ENCODE measurements around the gene CCDC146. TPM values are rescaled to one million over a fixed set of nuclear protein-coding genes. Genes with fewer than 3 reads are reported as not detected.

CCDC146 gene
- total and polyA plus RNA-seq, 4 donors = 1.3 to 3.9 (median 3.1) TPM

DNA sequence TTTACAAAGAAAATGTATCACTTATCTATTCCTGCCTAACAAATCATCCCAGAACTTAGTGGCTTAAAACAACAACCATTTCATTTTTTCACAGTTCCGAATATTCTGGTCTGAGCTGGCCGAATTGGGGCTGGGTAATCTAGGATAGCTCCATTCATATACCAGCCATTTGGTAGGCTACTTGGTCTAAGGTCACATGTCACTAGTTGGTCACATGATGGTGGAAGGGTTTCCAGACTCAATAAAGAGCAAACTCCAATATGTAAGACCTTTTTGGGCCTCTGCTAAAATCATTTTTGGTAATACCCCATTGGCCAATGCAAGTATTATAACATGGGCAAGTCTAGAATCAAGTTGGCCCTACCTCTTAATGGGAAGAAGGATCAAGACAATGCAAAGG, 132.5 kb downstream of the CCDC146 start (continued):
- TF ChIP-seq, protein P1, sequence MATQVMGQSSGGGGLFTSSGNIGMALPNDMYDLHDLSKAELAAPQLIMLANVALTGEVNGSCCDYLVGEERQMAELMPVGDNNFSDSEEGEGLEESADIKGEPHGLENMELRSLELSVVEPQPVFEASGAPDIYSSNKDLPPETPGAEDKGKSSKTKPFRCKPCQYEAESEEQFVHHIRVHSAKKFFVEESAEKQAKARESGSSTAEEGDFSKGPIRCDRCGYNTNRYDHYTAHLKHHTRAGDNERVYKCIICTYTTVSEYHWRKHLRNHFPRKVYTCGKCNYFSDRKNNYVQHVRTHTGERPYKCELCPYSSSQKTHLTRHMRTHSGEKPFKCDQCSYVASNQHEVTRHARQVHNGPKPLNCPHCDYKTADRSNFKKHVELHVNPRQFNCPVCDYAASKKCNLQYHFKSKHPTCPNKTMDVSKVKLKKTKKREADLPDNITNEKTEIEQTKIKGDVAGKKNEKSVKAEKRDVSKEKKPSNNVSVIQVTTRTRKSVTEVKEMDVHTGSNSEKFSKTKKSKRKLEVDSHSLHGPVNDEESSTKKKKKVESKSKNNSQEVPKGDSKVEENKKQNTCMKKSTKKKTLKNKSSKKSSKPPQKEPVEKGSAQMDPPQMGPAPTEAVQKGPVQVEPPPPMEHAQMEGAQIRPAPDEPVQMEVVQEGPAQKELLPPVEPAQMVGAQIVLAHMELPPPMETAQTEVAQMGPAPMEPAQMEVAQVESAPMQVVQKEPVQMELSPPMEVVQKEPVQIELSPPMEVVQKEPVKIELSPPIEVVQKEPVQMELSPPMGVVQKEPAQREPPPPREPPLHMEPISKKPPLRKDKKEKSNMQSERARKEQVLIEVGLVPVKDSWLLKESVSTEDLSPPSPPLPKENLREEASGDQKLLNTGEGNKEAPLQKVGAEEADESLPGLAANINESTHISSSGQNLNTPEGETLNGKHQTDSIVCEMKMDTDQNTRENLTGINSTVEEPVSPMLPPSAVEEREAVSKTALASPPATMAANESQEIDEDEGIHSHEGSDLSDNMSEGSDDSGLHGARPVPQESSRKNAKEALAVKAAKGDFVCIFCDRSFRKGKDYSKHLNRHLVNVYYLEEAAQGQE (IDR thresholded peaks at IDR 0.05) = no peak
- no peak for TF ChIP-seq EGR1 (IDR thresholded peaks at IDR 0.05; ENCODE audit: low read depth in 2 of 2)
- no peak for TF ChIP-seq RAD21 (IDR thresholded peaks at IDR 0.05)

DNA sequence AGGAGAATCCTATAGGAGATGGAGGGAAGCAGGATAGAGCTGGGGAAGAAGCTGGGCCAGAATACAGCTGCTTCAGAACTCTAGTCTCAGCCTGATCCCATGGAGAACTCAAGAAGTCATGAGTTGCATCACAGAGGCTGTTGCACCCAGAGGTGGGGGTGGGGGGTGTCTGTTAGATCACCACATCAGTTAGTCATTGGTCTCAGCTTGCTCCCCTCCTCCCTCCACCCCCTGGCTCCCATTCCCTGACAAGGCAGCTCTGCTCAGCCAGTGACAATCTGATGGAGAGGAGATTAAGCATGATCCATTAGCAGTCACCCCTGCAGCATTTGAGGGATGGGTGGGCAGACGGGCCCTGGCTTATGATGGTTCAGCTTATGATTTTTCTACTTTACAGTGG, 135.6 kb downstream of the CCDC146 start:
- DNase-seq (ENCODE audit: low spot score) = no peak
- H3K9ac ChIP-seq (ENCODE audit: low read depth in 1 of 2, low read length in 2 of 2) = no peak overlapping the region
- H3K36me3 ChIP-seq (ENCODE audit: control insufficient read depth in 4 of 4, insufficient read depth in 3 of 4, low read depth in 1 of 4, low read length in 3 of 4) = no peaks in the 10 kb centered on the region
- H3K4me1 ChIP-seq (ENCODE audit: control insufficient read depth in 4 of 4, insufficient read depth in 4 of 4, low read length in 3 of 4) = no peaks in the 10 kb centered on the region
- TF ChIP-seq, protein P2, sequence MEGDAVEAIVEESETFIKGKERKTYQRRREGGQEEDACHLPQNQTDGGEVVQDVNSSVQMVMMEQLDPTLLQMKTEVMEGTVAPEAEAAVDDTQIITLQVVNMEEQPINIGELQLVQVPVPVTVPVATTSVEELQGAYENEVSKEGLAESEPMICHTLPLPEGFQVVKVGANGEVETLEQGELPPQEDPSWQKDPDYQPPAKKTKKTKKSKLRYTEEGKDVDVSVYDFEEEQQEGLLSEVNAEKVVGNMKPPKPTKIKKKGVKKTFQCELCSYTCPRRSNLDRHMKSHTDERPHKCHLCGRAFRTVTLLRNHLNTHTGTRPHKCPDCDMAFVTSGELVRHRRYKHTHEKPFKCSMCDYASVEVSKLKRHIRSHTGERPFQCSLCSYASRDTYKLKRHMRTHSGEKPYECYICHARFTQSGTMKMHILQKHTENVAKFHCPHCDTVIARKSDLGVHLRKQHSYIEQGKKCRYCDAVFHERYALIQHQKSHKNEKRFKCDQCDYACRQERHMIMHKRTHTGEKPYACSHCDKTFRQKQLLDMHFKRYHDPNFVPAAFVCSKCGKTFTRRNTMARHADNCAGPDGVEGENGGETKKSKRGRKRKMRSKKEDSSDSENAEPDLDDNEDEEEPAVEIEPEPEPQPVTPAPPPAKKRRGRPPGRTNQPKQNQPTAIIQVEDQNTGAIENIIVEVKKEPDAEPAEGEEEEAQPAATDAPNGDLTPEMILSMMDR (IDR thresholded peaks at IDR 0.05; ENCODE audit: low read depth, low read length, missing input control) = no peak
- TF ChIP-seq GABPA (IDR thresholded peaks at IDR 0.05 in 1 of 2, conservative IDR thresholded peaks at IDR 0.05 in 1 of 2) = no peak
- no peak for TF ChIP-seq YY1 (IDR thresholded peaks at IDR 0.05)
- TF ChIP-seq, protein P3, sequence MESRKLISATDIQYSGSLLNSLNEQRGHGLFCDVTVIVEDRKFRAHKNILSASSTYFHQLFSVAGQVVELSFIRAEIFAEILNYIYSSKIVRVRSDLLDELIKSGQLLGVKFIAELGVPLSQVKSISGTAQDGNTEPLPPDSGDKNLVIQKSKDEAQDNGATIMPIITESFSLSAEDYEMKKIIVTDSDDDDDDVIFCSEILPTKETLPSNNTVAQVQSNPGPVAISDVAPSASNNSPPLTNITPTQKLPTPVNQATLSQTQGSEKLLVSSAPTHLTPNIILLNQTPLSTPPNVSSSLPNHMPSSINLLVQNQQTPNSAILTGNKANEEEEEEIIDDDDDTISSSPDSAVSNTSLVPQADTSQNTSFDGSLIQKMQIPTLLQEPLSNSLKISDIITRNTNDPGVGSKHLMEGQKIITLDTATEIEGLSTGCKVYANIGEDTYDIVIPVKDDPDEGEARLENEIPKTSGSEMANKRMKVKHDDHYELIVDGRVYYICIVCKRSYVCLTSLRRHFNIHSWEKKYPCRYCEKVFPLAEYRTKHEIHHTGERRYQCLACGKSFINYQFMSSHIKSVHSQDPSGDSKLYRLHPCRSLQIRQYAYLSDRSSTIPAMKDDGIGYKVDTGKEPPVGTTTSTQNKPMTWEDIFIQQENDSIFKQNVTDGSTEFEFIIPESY (IDR thresholded peaks at IDR 0.05) = no peak
- no peak for TF ChIP-seq RAD21 (IDR thresholded peaks at IDR 0.05)
- no peak for TF ChIP-seq EGR1 (IDR thresholded peaks at IDR 0.05; ENCODE audit: low read depth in 2 of 2)
- no peak for TF ChIP-seq HNF4A (conservative IDR thresholded peaks at IDR 0.05)
- TF ChIP-seq ATF3 (IDR thresholded peaks at IDR 0.05) = no peak
- TF ChIP-seq, protein P1 (IDR thresholded peaks at IDR 0.05) = no peak
- no peak overlapping the region for H3K27ac ChIP-seq (ENCODE audit: low read depth in 1 of 2, low read length in 2 of 2)
- H3K4me3 ChIP-seq (ENCODE audit: low read depth in 1 of 3, low read length in 3 of 3) = no peak overlapping the region
- WGBS = 93% methylated on average over 1 of the region's 1 CpG
- H3K27me3 ChIP-seq (ENCODE audit: control insufficient read depth in 4 of 4, insufficient read depth in 4 of 4, low read length in 3 of 4) = no peaks in the 10 kb centered on the region
- H3K9me3 ChIP-seq (ENCODE audit: control insufficient read depth in 4 of 4, low read length in 3 of 4) = no peaks in the 10 kb centered on the region
